WTC11 (cell line): ENCODE results near the gene RAB18. TPM values are rescaled to one million over a fixed set of nuclear protein-coding genes. Genes with fewer than 3 reads are reported as not detected.

Source experiments
- ATAC-seq: fragments of 200-7000 bp; cut with Tn5 transposase; 2 replicates; pipeline ENCODE4 v1.10.0; 2021; ENCODE audit warnings: mild to moderate bottlenecking, moderate library complexity
- CTCF ChIA-PET: fragments of 300-600 bp; sonication (Branson Sonifier 250); formaldehyde crosslinking; loops from one replicate; lab custom pipeline; 2021; ENCODE audit warnings: antibody characterized with exemption; lab: Charles Lee
- POLR2A ChIA-PET: fragments of 350-600 bp; sonication (Branson Sonifier 250); formaldehyde crosslinking; loops from one replicate; lab custom pipeline; 2021; ENCODE audit warnings: antibody characterized with exemption; lab: Charles Lee
- DNase-seq: peaks from one replicate; pipeline ENCODE4 v3.0.0; 2021; ENCODE audit warnings: low spot score
- H3K27ac Mint-ChIP-seq: 2 replicates; pipeline ENCODE4 v1.8.0; 2021; ENCODE audit warnings: mixed read lengths
- H3K27me3 Mint-ChIP-seq: 2 replicates; pipeline ENCODE4 v1.8.0; 2021; ENCODE audit warnings: low read depth, mild to moderate bottlenecking, moderate library complexity, mixed read lengths
- H3K36me3 Mint-ChIP-seq: 2 replicates; pipeline ENCODE4 v1.8.0; 2021; ENCODE audit warnings: mixed read lengths
- H3K4me1 Mint-ChIP-seq: 2 replicates; pipeline ENCODE4 v1.8.0; 2022; ENCODE audit warnings: mixed read lengths
- H3K4me3 Mint-ChIP-seq: 2 replicates; pipeline ENCODE4 v1.8.0; 2021; ENCODE audit warnings: mild to moderate bottlenecking, moderate library complexity, mixed read lengths
- H3K9me3 Mint-ChIP-seq: 2 replicates; pipeline ENCODE4 v1.8.0; 2021; ENCODE audit warnings: mixed read lengths
- ATF3 ChIP-seq: sonication (generic); formaldehyde crosslinking; conservative IDR thresholded peaks from 2 replicates; pipeline ENCODE4 v1.8.1; 2022; ENCODE audit warnings: mild to moderate bottlenecking, missing genetic modification reagents
- CREM ChIP-seq: sonication (generic); formaldehyde crosslinking; IDR thresholded peaks from 2 replicates; pipeline ENCODE4 v1.8.1; 2022; ENCODE audit warnings: mild to moderate bottlenecking, missing genetic modification reagents, moderate library complexity
- ESRRA ChIP-seq: sonication (generic); formaldehyde crosslinking; IDR thresholded peaks from 2 replicates; pipeline ENCODE4 v1.8.1; 2022; ENCODE audit warnings: mild to moderate bottlenecking, missing genetic modification reagents, borderline replicate concordance
- FOXJ3 ChIP-seq: sonication (generic); formaldehyde crosslinking; IDR thresholded peaks from 2 replicates; pipeline ENCODE4 v1.9.0; 2021; ENCODE audit warnings: missing genetic modification reagents, mild to moderate bottlenecking, borderline replicate concordance
- FOXK1 ChIP-seq: sonication (generic); formaldehyde crosslinking; IDR thresholded peaks from 2 replicates; pipeline ENCODE4 v1.8.0; 2022; ENCODE audit warnings: mild to moderate bottlenecking, moderate library complexity, missing genetic modification reagents
- FOXP4 ChIP-seq: sonication (generic); formaldehyde crosslinking; IDR thresholded peaks from 2 replicates; pipeline ENCODE4 v1.8.0; 2022; ENCODE audit warnings: mild to moderate bottlenecking, missing genetic modification reagents
- GRHL2 ChIP-seq: fragments of 250-450 bp; sonication (Bioruptor Pico); IDR thresholded peaks from 2 replicates; pipeline ENCODE4 v1.8.0; 2022; ENCODE audit warnings: mild to moderate bottlenecking, moderate library complexity; ENCODE audit not compliant: insufficient replicate concordance, severe bottlenecking
- HMGA2 ChIP-seq: fragments of 250-450 bp; sonication (Bioruptor Pico); IDR thresholded peaks from 2 replicates; pipeline ENCODE4 v1.4.0; 2021; ENCODE audit warnings: mild to moderate bottlenecking, moderate library complexity
- JUN ChIP-seq: sonication (generic); formaldehyde crosslinking; IDR thresholded peaks from 2 replicates; pipeline ENCODE4 v1.8.0; 2023; ENCODE audit warnings: mild to moderate bottlenecking, missing genetic modification reagents
- MLX ChIP-seq: sonication (generic); formaldehyde crosslinking; IDR thresholded peaks from 2 replicates; pipeline ENCODE4 v1.8.1; 2023; ENCODE audit warnings: mild to moderate bottlenecking, missing genetic modification reagents, moderate library complexity
- MYBL2 ChIP-seq: sonication (generic); formaldehyde crosslinking; IDR thresholded peaks from 2 replicates; pipeline ENCODE4 v1.8.1; 2023; ENCODE audit warnings: mild to moderate bottlenecking, moderate library complexity, missing genetic modification reagents
- NR3C1 ChIP-seq: sonication (generic); formaldehyde crosslinking; conservative IDR thresholded peaks from 2 replicates; pipeline ENCODE4 v1.8.1; 2023; ENCODE audit warnings: low read depth, mild to moderate bottlenecking, missing genetic modification reagents
- OVOL2 ChIP-seq: fragments of 250-450 bp; sonication (Bioruptor Pico); IDR thresholded peaks from 2 replicates; pipeline ENCODE4 v1.9.0; 2021; ENCODE audit warnings: mild to moderate bottlenecking, borderline replicate concordance
- TEAD1 ChIP-seq: sonication (generic); formaldehyde crosslinking; IDR thresholded peaks from 2 replicates; pipeline ENCODE4 v1.8.0; 2022; ENCODE audit warnings: mild to moderate bottlenecking, missing genetic modification reagents
- ZMAT4 ChIP-seq: fragments of 250-450 bp; sonication (Bioruptor Pico); IDR thresholded peaks from 2 replicates; pipeline ENCODE4 v1.9.0; 2021; ENCODE audit warnings: mild to moderate bottlenecking
- ZNF138 ChIP-seq: sonication (generic); formaldehyde crosslinking; conservative IDR thresholded peaks from 2 replicates; pipeline ENCODE4 v1.8.1; 2022; ENCODE audit warnings: mild to moderate bottlenecking, moderate library complexity, missing genetic modification reagents
- ZNF219 ChIP-seq: sonication (generic); formaldehyde crosslinking; IDR thresholded peaks from 2 replicates; pipeline ENCODE4 v1.8.0; 2023; ENCODE audit warnings: missing genetic modification reagents, mild to moderate bottlenecking, borderline replicate concordance
- ZNF512 ChIP-seq: sonication (generic); formaldehyde crosslinking; IDR thresholded peaks from 2 replicates; pipeline ENCODE4 v1.8.1; 2022; ENCODE audit warnings: missing genetic modification reagents, borderline replicate concordance
- total RNA-seq: library from RNA; stranded (reverse); gene quantifications from 3 replicates; pipeline ENCODE4 v1.2.3, GENCODE V29; 2021

RAB18 gene
- total RNA-seq, 1 experiment from 2014 or later, result 71.4 TPM

- TF ChIP-seq FOXP4 (CRISPR knock-in tag) (no peak), FOXJ3 (CRISPR knock-in tag) (no peak), ATF3 (CRISPR knock-in tag) (no peak), NR3C1 (CRISPR knock-in tag) (no peak), MLX (no peak), MYBL2 (CRISPR knock-in tag) (no peak), ESRRA (CRISPR knock-in tag) (no peak), JUN (no peak), ZMAT4 (CRISPR knock-in tag) (no peak)
Observed at GRCh38 chr10:27457966-27458365, 46.1 kb upstream of the RAB18 start (continued).

GRCh38 chr10:27461312-27461711, 42.8 kb upstream of the RAB18 start:
- no peak overlapping the region for H3K27ac Mint-ChIP-seq
- H3K9me3 Mint-ChIP-seq, result peaks cover 10% of the 10 kb centered on the region
- H3K36me3 Mint-ChIP-seq, result peaks cover 9% of the 10 kb centered on the region
- H3K27me3 Mint-ChIP-seq, result peaks cover 3% of the 10 kb centered on the region; the same call in 1 of the 2 replicates
- DNase-seq (no peak), ATAC-seq (no peak)
- peaks cover 31% of the 10 kb centered on the region for H3K4me1 Mint-ChIP-seq
- TF ChIP-seq ZNF138 (CRISPR knock-in tag), result no peak
- TF ChIP-seq ZNF512, result no peak
- no peak for TF ChIP-seq TEAD1 (CRISPR knock-in tag)
- TF ChIP-seq MLX, result no peak
- peak; percentile 98 for TF ChIP-seq HMGA2 (CRISPR knock-in tag)
- no peak for TF ChIP-seq OVOL2 (CRISPR knock-in tag)
- no peak for TF ChIP-seq JUN
- TF ChIP-seq GRHL2 (CRISPR knock-in tag), result no peak
- TF ChIP-seq CREM, result no peak
- TF ChIP-seq, all 79 proteins: peak for 1
- no peak overlapping the region for H3K4me3 Mint-ChIP-seq
- ChIA-PET CTCF (no interaction called here), POLR2A (interaction anchor here (0.6 kb wide), 1 partner anchor 138 kb away, joined by 4 read pairs; no protein-coding TSS in a partner anchor)

- DNase-seq (no peak), ATAC-seq (no peak)
- H3K27ac Mint-ChIP-seq, result no peak overlapping the region
- CTCF ChIA-PET, result no interaction called here
- POLR2A ChIA-PET, result no interaction called here
- H3K27me3 Mint-ChIP-seq, result peaks cover 3% of the 10 kb centered on the region; the same call in 1 of the 2 replicates
- peaks cover 35% of the 10 kb centered on the region for H3K4me1 Mint-ChIP-seq
- TF ChIP-seq ZNF219 (no peak), FOXK1 (no peak)
- H3K9me3 Mint-ChIP-seq, result peaks cover 15% of the 10 kb centered on the region
- H3K36me3 Mint-ChIP-seq, result peaks cover 14% of the 10 kb centered on the region
- H3K4me3 Mint-ChIP-seq, result no peak overlapping the region
Observed at GRCh38 chr10:27463961-27464360, 40.1 kb upstream of the RAB18 start.
